GM06990 (cell line): ENCODE results near the gene SV2B.

ENCODE experiments used
- DNase-seq: peaks from one replicate; pipeline ENCODE4 v3.0.0-alpha.2; 2011; ENCODE audit not compliant: insufficient read length; ENCODE audit errors: extremely low read depth
- H3K27me3 ChIP-seq: replicated peaks from 2 replicates; pipeline ENCODE4 v1.6.0; 2011; ENCODE audit warnings: low read length; ENCODE audit not compliant: control insufficient read depth, insufficient read depth
- H3K36me3 ChIP-seq: 2 replicates; pipeline ENCODE4 v1.5.1; 2011; ENCODE audit warnings: low read length; ENCODE audit not compliant: control insufficient read depth, insufficient read depth
- H3K4me3 ChIP-seq: replicated peaks from 2 replicates; pipeline ENCODE4 v1.5.1; 2011; ENCODE audit warnings: low read depth, mild to moderate bottlenecking, control low read depth, low read length
- TF ChIP-seq, protein P1 (sequence below): IDR thresholded peaks from 2 replicates; pipeline ENCODE4 v1.5.1; 2011; ENCODE audit warnings: low read length, control low read depth, mild to moderate bottlenecking, inconsistent platforms; ENCODE audit not compliant: insufficient read depth, poor library complexity, severe bottlenecking

Gene SV2B

GRCh38 chr15:91132079-91132478, 32.0 kb downstream of the SV2B start:
- DNase-seq: no peak
- Histone ChIP-seq H3K4me3 (no peak overlapping the region), H3K27me3 (no peaks in the 10 kb centered on the region), H3K36me3 (no peaks in the 10 kb centered on the region)
- TF ChIP-seq, protein P1, sequence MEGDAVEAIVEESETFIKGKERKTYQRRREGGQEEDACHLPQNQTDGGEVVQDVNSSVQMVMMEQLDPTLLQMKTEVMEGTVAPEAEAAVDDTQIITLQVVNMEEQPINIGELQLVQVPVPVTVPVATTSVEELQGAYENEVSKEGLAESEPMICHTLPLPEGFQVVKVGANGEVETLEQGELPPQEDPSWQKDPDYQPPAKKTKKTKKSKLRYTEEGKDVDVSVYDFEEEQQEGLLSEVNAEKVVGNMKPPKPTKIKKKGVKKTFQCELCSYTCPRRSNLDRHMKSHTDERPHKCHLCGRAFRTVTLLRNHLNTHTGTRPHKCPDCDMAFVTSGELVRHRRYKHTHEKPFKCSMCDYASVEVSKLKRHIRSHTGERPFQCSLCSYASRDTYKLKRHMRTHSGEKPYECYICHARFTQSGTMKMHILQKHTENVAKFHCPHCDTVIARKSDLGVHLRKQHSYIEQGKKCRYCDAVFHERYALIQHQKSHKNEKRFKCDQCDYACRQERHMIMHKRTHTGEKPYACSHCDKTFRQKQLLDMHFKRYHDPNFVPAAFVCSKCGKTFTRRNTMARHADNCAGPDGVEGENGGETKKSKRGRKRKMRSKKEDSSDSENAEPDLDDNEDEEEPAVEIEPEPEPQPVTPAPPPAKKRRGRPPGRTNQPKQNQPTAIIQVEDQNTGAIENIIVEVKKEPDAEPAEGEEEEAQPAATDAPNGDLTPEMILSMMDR: no peak

- TF ChIP-seq, protein P1: no peak
- Histone ChIP-seq H3K27me3 (no peaks in the 10 kb centered on the region), H3K36me3 (no peaks in the 10 kb centered on the region), H3K4me3 (no peak overlapping the region)
- no peak for DNase-seq
These were observed 33.5 kb downstream of the SV2B start for GRCh38 chr15:91133511-91133910.

DNA sequence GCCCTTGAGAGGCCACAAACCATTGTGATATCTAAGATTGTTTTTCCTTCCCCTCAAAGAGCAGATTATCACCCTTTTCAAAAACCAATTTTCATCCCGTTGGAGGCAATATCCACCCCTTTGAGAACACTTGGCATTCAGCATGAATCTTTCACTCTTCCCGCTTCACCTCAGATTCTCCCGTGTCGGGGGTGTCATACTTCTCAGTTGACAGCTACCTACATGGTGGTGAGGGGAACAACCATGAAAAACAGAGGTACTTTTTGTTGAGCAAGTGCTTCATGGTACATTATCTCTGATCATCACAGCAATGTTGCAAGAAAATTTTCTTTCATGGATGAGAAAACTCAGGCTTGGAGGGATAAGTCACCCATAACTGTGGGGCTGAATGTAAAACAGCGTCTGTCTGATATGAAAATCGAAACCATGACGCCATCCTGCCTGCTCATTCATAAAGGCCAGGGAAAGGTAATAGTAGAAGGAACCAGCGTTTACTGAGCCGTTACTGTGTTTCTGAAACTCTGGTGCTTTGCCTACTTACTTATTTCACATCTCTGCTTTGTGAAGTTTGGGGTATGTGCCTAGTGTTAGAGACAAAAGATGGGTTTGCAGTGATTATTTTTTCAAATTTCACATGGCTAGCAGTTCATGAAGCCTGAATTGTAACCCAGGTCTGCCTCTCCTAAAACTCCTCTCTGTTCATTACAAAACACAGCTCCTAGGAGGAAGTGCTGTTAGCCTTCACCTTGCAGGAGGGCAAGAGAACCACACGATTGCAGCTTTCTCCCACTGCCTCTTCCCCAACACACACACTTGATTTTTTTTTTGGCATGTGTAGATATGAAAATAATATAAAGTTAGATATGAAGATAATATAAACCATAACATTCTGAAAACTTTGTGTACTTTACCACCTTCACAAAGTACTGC, 35.4 kb downstream of the SV2B start:
- DNase-seq: peak; percentile 63
- TF ChIP-seq, protein P1: no peak
- H3K4me3 ChIP-seq: no peak overlapping the region
- H3K36me3 ChIP-seq: no peaks in the 10 kb centered on the region
- H3K27me3 ChIP-seq: no peaks in the 10 kb centered on the region

GRCh38 chr15:91136386-91136923, 36.4 kb downstream of the SV2B start:
- H3K27me3 ChIP-seq: no peaks in the 10 kb centered on the region
- DNase-seq: no peak

GRCh38 chr15:91140601-91141000, 40.5 kb downstream of the SV2B start:
- Histone ChIP-seq H3K36me3 (no peaks in the 10 kb centered on the region), H3K27me3 (no peaks in the 10 kb centered on the region), H3K4me3 (no peak overlapping the region)
- TF ChIP-seq, protein P1: no peak
- DNase-seq: no peak

More at GRCh38 chr15:91136386-91136923, 36.4 kb downstream of the SV2B start:
- no peak overlapping the region for H3K4me3 ChIP-seq
- TF ChIP-seq, protein P1: no peak
- no peaks in the 10 kb centered on the region for H3K36me3 ChIP-seq
